Fibroblast of mammary gland (primary cell): Measurements from ENCODE around the gene HACD3.
A peak's percentile ranks its signal among the peaks of the same experiment; 100 is the strongest.

ENCODE experiments used
- DNase-seq: peaks from one replicate; pipeline ENCODE4 v3.0.0-alpha.2; 2010; ENCODE audit warnings: low read depth
- H3K4me3 ChIP-seq: 2 replicates; pipeline ENCODE4 v1.5.1; 2011; ENCODE audit warnings: low read depth, mild to moderate bottlenecking, low read length, moderate library complexity; ENCODE audit not compliant: control insufficient read depth
- CTCF ChIP-seq: conservative IDR thresholded peaks from 2 replicates; pipeline ENCODE4 v1.5.1; 2011; ENCODE audit warnings: low read depth, low read length, inconsistent platforms; ENCODE audit not compliant: control insufficient read depth, insufficient read depth

HACD3 gene

GRCh38 chr15:65558336-65558735 is 28.1 kb downstream of the HACD3 start:
- DNase-seq: peak; percentile 89
- TF ChIP-seq CTCF: peak; percentile 2
- no peak overlapping the region for H3K4me3 ChIP-seq

GRCh38 chr15:65558997-65559760 is 28.9 kb downstream of the HACD3 start:
- no peak for TF ChIP-seq CTCF
- H3K4me3 ChIP-seq: no peak overlapping the region
- no peak for DNase-seq

GRCh38 chr15:65559941-65560340 is 29.7 kb downstream of the HACD3 start:
- no peak for TF ChIP-seq CTCF
- no peak overlapping the region for H3K4me3 ChIP-seq
- DNase-seq: no peak

GRCh38 chr15:65561934-65562333 is 31.7 kb downstream of the HACD3 start:
- no peak for DNase-seq
- H3K4me3 ChIP-seq: no peak overlapping the region
- no peak for TF ChIP-seq CTCF

GRCh38 chr15:65569728-65570127 is 39.5 kb downstream of the HACD3 start:
- H3K4me3 ChIP-seq: no peak overlapping the region
- TF ChIP-seq CTCF: no peak

GRCh38 chr15:65571971-65572370 is 41.7 kb downstream of the HACD3 start:
- DNase-seq: no peak
- no peak for TF ChIP-seq CTCF
- H3K4me3 ChIP-seq: no peak overlapping the region

More at GRCh38 chr15:65569728-65570127, 39.5 kb downstream of the HACD3 start:
- DNase-seq: no peak

GRCh38 chr15:65576664-65577063 is 46.4 kb downstream of the HACD3 start:
- no peak overlapping the region for H3K4me3 ChIP-seq
- peak; percentile 58 for DNase-seq
- no peak for TF ChIP-seq CTCF
